Measurements from ENCODE around the gene GAB3. TPM values are rescaled to one million over a fixed set of nuclear protein-coding genes. Genes with fewer than 3 reads are reported as not detected.

Gene GAB3
- total RNA-seq, 1 donor from 2014 or later = 0.14 TPM

DNA sequence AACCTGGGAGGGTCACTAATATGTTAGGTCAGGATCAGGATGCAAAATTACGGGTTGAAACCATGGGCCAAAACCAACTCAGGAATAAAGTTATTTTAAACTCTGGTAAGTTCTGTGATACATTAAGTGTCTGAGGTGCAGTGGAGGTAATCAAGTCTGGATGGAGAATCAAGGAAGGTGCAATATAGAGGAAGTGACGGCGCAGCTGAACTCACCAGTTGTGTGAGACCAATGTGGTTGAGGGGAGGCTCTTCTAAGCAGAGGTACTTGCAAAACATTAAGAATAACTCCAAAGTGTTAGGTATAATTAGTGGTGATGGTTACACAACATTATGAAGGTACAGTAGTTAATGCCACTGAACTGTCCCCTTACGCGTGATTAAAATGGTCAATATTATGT is 19.7 kb downstream of the GAB3 start:
- no peak for TF ChIP-seq CTCF (IDR thresholded peaks at IDR 0.05; ENCODE audit: unreplicated experiment)
- Mint-ChIP-seq H3K4me1 (ENCODE audit: low read depth) (no peaks in the 10 kb centered on the region), H3K27me3 (peaks cover 3% of the 10 kb centered on the region), H3K36me3 (ENCODE audit: insufficient read depth) (no peaks in the 10 kb centered on the region), H3K9me3 (ENCODE audit: low read depth) (peaks cover 23% of the 10 kb centered on the region), H3K27ac (no peak overlapping the region), H3K4me3 (ENCODE audit: low read depth) (no peak overlapping the region)
- no peak for DNase-seq (ENCODE audit: low spot score, unreplicated experiment)

GRCh38 chrX:154730253-154730891 is 20.5 kb downstream of the GAB3 start:
- no peak overlapping the region for H3K4me3 Mint-ChIP-seq (ENCODE audit: low read depth)
- no peaks in the 10 kb centered on the region for H3K4me1 Mint-ChIP-seq (ENCODE audit: low read depth)
- no peaks in the 10 kb centered on the region for H3K36me3 Mint-ChIP-seq (ENCODE audit: insufficient read depth)
- no peak for TF ChIP-seq CTCF (IDR thresholded peaks at IDR 0.05; ENCODE audit: unreplicated experiment)
- H3K27me3 Mint-ChIP-seq = peaks cover 3% of the 10 kb centered on the region
- H3K9me3 Mint-ChIP-seq (ENCODE audit: low read depth) = peaks cover 23% of the 10 kb centered on the region
- H3K27ac Mint-ChIP-seq = no peak overlapping the region
- DNase-seq (ENCODE audit: low spot score, unreplicated experiment) = no peak

DNA sequence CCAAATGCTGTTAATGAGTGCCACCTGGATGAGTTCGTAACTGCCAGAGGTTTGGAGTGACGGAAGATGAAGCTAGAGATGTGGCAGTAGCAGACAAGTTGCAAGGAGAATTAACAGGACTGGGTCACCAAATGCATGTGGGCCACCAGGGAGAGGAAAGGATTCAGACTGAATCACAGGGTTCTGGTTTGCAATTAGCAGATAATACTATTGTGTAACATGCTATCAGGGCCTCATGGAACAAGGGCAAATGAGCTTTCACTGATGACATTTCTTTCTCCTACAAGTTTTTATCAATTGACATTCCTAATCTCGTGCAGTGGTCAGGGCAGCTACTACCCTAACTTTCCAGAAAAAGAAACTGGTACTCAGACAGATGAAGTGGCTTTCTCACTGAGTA is 21.4 kb downstream of the GAB3 start:
- peaks cover 23% of the 10 kb centered on the region for H3K9me3 Mint-ChIP-seq (ENCODE audit: low read depth)
- DNase-seq (ENCODE audit: low spot score, unreplicated experiment) = no peak

DNA sequence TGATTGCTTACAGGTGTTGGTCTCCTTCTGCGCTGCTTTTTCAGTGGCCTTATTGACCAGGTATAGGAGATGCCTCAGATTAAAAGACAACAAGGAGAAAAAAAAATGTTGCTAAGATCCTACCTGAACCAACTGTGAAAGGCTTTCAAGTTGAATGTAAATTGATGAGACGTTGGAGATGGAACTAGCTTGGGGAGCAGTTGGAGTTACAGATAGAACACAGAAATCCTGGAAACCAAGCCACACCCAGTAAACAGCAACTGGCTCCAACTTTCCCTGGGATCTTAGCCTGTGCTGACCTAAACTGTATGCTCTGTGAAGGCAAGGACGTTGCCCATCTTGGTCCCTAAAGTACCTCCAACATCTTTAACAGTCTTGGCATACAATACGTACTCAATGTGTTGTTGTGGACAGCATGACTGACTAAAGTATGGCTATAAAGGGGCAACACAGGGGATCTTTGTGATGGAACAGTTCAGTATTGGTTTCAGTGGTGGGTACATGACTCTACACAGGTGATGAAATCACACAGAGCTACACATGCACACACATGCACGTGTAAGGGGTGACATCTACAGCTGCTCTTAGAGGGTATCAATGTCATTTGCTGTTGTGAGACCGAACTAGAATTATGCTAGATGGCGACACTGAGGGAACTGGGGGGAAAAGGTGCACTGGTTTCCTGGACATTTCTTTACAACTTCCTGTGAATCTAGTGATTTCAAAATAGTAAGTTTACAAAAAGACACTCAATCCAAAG is 22.3 kb downstream of the GAB3 start:
- H3K36me3 Mint-ChIP-seq (ENCODE audit: insufficient read depth) = no peaks in the 10 kb centered on the region
- peaks cover 23% of the 10 kb centered on the region for H3K9me3 Mint-ChIP-seq (ENCODE audit: low read depth)
- TF ChIP-seq CTCF (IDR thresholded peaks at IDR 0.05; ENCODE audit: unreplicated experiment) = no peak
- H3K27me3 Mint-ChIP-seq = peaks cover 3% of the 10 kb centered on the region
- H3K4me1 Mint-ChIP-seq (ENCODE audit: low read depth) = no peaks in the 10 kb centered on the region
- H3K27ac Mint-ChIP-seq = no peak overlapping the region
- no peak overlapping the region for H3K4me3 Mint-ChIP-seq (ENCODE audit: low read depth)
- no peak for DNase-seq (ENCODE audit: low spot score, unreplicated experiment)

More for the DNA sequence above, 21.4 kb downstream of the GAB3 start:
- H3K36me3 Mint-ChIP-seq (ENCODE audit: insufficient read depth) = no peaks in the 10 kb centered on the region
- no peak for TF ChIP-seq CTCF (IDR thresholded peaks at IDR 0.05; ENCODE audit: unreplicated experiment)
- H3K4me1 Mint-ChIP-seq (ENCODE audit: low read depth) = no peaks in the 10 kb centered on the region
- no peak overlapping the region for H3K27ac Mint-ChIP-seq
- H3K4me3 Mint-ChIP-seq (ENCODE audit: low read depth) = no peak overlapping the region
- peaks cover 3% of the 10 kb centered on the region for H3K27me3 Mint-ChIP-seq

DNA sequence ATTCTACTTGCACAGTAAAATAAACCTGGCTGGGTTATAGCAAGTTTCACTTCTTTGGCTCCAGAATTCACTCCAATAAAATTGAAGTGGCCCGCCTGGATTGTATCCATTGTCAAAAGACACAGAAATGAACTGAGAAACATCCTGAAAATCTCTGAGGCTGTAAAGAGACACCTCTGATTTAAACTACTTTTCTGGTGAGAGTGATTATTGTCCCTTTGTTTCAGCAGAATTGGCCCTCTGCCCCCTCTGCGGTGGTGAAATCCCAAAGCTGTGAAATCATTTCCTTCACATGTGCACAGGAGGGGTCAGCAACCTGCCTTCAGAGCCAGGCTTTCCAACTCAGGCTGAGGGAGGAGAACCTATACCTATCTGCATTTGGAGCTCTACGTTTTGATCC is 23.0 kb downstream of the GAB3 start:
- no peak overlapping the region for H3K4me3 Mint-ChIP-seq (ENCODE audit: low read depth)
- H3K36me3 Mint-ChIP-seq (ENCODE audit: insufficient read depth) = no peaks in the 10 kb centered on the region
- H3K27me3 Mint-ChIP-seq = peaks cover 3% of the 10 kb centered on the region

More for the DNA sequence above, 23.0 kb downstream of the GAB3 start:
- H3K27ac Mint-ChIP-seq = no peak overlapping the region
- TF ChIP-seq CTCF (IDR thresholded peaks at IDR 0.05; ENCODE audit: unreplicated experiment) = no peak
- DNase-seq (ENCODE audit: low spot score, unreplicated experiment) = no peak
- H3K9me3 Mint-ChIP-seq (ENCODE audit: low read depth) = peaks cover 24% of the 10 kb centered on the region
- H3K4me1 Mint-ChIP-seq (ENCODE audit: low read depth) = no peaks in the 10 kb centered on the region

Measured in progenitor cell of endocrine pancreas (in vitro differentiated cells).